SK-N-MC (cell line): ENCODE results near the gene DEFB131B.
"Not testable (repeated sequence)": the region's sequence is repeated elsewhere in the genome, so short reads cannot be mapped to it uniquely, and the experiment has no call there.

Source experiments
- EZH2 ChIP-seq: fragments of 200-600 bp; sonication (generic); IDR thresholded peaks from one replicate; pipeline ENCODE4 v1.6.1; 2017; ENCODE audit warnings: antibody characterized with exemption
- POLR2AphosphoS5 ChIP-seq: IDR thresholded peaks from 2 replicates; pipeline ENCODE4 v1.6.1; 2012; ENCODE audit warnings: mild to moderate bottlenecking, low read depth, low read length, borderline replicate concordance

DNA sequence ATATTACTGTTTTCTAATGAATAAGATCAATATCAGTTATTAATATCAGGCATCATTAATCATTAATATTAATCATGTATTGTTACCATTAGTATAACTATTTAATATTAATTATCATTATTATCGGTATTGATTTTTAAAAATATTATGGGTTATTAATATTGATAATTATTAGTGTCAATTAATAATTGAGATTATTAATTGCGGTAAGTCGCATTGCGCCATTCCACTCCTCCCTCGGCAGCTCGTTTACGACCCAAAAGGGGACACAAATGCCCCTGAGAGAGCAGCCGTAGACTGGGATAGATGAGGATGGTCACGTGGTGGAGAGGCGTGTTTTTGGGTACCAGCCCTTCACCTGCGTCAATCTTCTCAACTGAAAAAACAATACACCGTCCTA lies 7.6 kb downstream of the DEFB131B start:
- TF ChIP-seq POLR2AphosphoS5, EZH2: not testable (repeated sequence)
